OCI-LY1 (cell line): ENCODE measurements around the gene FKBP10.

Experiments used
- CTCF ChIP-seq: fragments of 200-600 bp; sonication (generic), shearing (Covaris generic); IDR thresholded peaks from 2 replicates; pipeline ENCODE4 v1.5.1; 2017; ENCODE audit warnings: mild to moderate bottlenecking, antibody characterized with exemption, low read length, moderate library complexity, mixed read lengths
- EZH2 ChIP-seq: fragments of 200-600 bp; sonication (generic), shearing (Covaris generic); IDR thresholded peaks from 2 replicates; pipeline ENCODE4 v1.8.0; 2017; ENCODE audit warnings: borderline replicate concordance, mixed run types, mild to moderate bottlenecking, antibody characterized with exemption, low read length, moderate library complexity, mixed read lengths

- no peak for TF ChIP-seq CTCF
- TF ChIP-seq EZH2 = no peak
Measured at GRCh38 chr17:41787021-41787418, 25.8 kb upstream of the FKBP10 start.
